BLaER1 treated with 17β-estradiol and CSF1 and Interleukin-3, amounts not matched to agents 10 nM and 100 nM (cell line): ENCODE data around the gene IFNLR1.

Source experiments
- H3K27ac ChIP-seq, 11 experiments: shearing (Covaris generic); formaldehyde crosslinking; 2 replicates each; pipeline ENCODE4 v1.8.1; 2022
- H3K27me3 ChIP-seq, 11 experiments: shearing (Covaris generic); formaldehyde crosslinking; 2 replicates each; pipeline ENCODE4 v1.8.1; 2022
- H3K36me3 ChIP-seq, 11 experiments: shearing (Covaris generic); formaldehyde crosslinking; 2 replicates each; pipeline ENCODE4 v1.8.1; 2022
- H3K4me1 ChIP-seq, 10 experiments: shearing (Covaris generic); formaldehyde crosslinking; 2 replicates each; pipeline ENCODE4 v1.8.1; 2022
- H3K4me2 ChIP-seq, 11 experiments: shearing (Covaris generic); formaldehyde crosslinking; 2 replicates each; pipeline ENCODE4 v1.8.1; 2022
- H3K4me3 ChIP-seq, 10 experiments: shearing (Covaris generic); formaldehyde crosslinking; 2 replicates each; pipeline ENCODE4 v1.8.1; 2022
- H3K9ac ChIP-seq, 11 experiments: shearing (Covaris generic); formaldehyde crosslinking; 2 replicates each; pipeline ENCODE4 v1.8.1; 2022
- H3K9me3 ChIP-seq, 11 experiments: shearing (Covaris generic); formaldehyde crosslinking; replicated peaks in 1 of 11; 2 replicates each; pipeline ENCODE4 v1.8.1; 2022
- H4K20me1 ChIP-seq, 11 experiments: shearing (Covaris generic); formaldehyde crosslinking; 2 replicates each; pipeline ENCODE4 v1.8.1; 2022
- Cebpa-rat ChIP-seq, 11 experiments: shearing (Covaris generic); IDR thresholded peaks; 2 replicates each; pipeline ENCODE4 v1.8.1; 2022

Gene IFNLR1

DNA sequence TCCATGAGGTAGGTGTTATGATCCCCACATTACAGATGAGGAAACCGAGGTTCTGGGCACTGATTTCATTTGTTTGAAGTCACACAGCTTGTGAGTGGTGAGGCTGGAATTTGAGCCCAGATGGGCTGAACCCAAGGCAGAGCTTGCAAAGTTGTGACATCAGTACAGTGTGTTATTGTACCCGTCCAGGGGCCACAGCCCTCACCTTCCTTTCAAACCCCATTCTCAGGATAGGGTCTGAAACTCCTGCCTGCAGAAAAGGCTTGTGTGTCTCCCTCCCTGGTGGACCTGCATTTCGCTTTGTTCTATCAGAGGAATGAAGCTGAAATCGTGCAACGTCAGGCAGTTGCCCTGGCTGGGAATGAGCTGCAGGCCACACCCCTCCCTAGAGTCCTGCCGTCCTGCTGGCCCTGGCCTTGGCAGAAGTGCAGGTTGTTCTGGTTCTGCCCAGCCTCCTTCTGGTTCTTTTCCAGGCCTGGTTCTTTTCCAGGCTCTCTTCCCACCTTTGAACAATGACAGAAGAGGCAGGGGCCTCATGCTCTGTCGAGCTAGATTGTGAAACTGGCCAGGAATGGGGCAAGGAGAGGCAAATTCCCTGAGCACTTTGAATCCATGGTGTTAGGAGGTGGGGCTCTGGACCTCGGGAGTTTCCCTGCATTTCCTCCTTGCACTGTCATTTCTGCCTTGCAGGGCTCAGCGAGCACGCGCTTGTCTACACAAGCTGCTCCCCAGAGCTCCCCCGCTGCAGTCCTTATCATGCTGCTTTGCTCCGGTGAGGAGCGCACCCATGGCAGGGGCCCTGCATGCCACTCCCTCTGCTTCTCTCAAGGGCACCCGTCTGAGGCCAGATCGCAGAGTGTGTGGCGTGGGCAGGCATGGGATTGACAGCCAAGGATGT, 67.0 kb downstream of the IFNLR1 start:
- Histone ChIP-seq H3K4me1 (peaks cover 11 to 16% (median 12%) of the 10 kb centered on the region in 10 experiments; a peak in 18 of 20 replicates), H3K27ac (no peak overlapping the region), H4K20me1 (no peaks in the 10 kb centered on the region), H3K4me3 (no peak overlapping the region), H3K36me3 (no peaks in the 10 kb centered on the region), H3K27me3 (no peaks in the 10 kb centered on the region), H3K4me2 (peak overlapping the region; percentile 5 to 44 (median 23); a peak in 15 of 22 replicates), H3K9ac (no peak overlapping the region), H3K9me3 (no peaks in the 10 kb centered on the region)
- no peak for TF ChIP-seq Cebpa-rat (IDR thresholded peaks at IDR 0.05)

DNA sequence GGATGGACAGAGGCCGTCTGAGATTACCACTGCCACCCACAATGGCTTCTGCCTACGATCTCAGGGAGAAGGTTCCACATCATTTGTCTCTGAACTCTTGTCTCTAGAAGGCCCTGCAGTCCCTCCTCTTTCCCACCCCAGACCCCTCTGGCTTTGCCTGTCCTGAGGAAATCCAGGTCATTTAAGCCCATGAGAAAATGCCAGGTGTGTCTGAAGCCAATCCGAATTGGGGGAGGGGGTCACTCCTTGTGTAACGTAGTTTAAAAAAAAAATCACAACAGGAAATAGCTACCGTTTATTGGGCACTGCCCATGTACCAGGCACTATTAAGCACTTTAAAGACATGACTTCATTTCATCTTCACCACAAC, 67.6 kb downstream of the IFNLR1 start:
- TF ChIP-seq Cebpa-rat (IDR thresholded peaks at IDR 0.05) = no peak
- H3K36me3 ChIP-seq = no peaks in the 10 kb centered on the region
- peak overlapping the region in 4 of 11 experiments; percentile 2 to 35 (median 13); a peak in 4 of 22 replicates for H3K4me2 ChIP-seq
- no peaks in the 10 kb centered on the region for H4K20me1 ChIP-seq
- no peak overlapping the region for H3K4me3 ChIP-seq
- H3K4me1 ChIP-seq = peaks cover 7 to 16% (median 11%) of the 10 kb centered on the region in 10 experiments; a peak in 17 of 20 replicates
- H3K9me3 ChIP-seq = no peaks in the 10 kb centered on the region
- no peak overlapping the region for H3K9ac ChIP-seq
- H3K27me3 ChIP-seq = no peaks in the 10 kb centered on the region
- H3K27ac ChIP-seq = no peak overlapping the region

DNA sequence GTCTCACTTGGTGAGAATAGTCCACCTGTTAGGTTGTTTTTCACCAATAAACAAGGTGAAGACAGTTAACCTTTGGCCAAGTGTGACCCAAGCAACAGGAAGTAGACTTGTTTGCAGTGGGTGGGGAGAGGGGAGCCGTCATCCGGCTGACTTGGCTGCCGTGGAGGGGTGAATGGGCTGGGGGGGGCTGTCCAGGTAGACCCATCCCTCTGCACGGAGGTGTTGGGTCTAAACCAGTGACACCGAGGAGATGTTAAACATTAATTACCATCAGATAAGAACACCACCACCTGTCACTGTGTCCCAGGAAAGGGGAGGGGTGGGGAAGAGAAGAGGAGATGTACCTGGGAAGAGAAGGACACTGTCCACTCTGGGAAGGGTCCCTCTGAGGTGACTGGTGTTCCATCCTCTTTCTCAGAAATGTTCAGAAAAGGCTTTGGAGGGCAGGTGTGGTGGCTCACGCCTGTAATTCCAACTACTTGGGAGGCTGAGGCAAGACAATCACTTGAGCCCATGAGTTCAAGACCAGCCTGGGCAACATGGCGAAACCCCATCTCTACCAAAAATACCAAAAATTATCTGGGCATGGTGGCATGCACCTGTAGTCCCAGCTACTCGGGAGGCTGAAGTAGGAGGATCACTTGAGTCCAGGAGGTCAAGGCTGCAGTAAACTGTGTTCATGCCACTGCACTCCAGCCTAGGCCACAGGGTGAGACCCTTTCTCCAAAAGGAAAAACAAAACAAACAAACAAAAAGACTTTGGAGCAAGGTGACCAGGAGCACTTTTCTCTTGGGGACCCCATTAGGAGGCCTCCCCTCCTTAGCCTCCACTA, 68.5 kb downstream of the IFNLR1 start:
- Histone ChIP-seq H3K4me1 (peaks cover 7 to 16% (median 11%) of the 10 kb centered on the region in 10 experiments; a peak in 17 of 20 replicates), H3K27ac (no peak overlapping the region), H3K9ac (no peak overlapping the region), H3K9me3 (no peaks in the 10 kb centered on the region), H3K27me3 (no peaks in the 10 kb centered on the region), H3K4me3 (no peak overlapping the region), H3K4me2 (no peak overlapping the region), H4K20me1 (no peaks in the 10 kb centered on the region), H3K36me3 (no peaks in the 10 kb centered on the region)
- no peak for TF ChIP-seq Cebpa-rat (IDR thresholded peaks at IDR 0.05)

DNA sequence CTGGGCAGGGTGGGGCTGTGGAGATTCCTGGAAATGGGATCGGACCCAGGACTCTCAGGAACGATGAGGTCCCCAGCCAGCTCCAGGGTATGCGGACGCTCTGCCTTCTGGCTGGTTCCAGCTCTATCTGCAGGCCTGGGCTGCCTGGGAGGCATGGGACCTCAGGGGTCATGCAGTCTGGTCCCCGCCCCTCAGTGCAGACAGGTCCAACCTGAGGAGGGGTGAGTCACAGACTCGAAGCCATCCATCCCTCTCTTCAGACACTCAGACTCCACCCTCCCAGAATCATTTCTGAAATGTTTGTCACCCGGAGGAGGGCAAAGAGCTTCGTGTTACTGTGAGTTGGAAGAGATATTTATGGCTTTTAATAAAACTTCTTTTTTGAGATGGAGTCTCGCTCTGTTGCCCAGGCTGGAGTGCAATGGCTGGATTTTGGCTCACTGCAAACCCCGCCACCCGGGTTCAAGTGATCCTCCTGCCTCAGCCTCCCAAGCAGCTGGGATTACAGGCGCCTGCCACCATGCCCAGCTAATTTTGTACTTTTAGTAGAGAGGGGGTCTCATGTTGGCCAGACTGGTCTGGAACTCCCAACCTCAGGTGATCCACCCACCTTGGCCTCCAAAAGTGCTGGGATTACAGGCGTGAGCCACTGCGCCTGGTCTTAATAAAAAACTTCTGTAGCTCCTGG, 69.2 kb downstream of the IFNLR1 start:
- Histone ChIP-seq H3K27ac (no peak overlapping the region), H3K4me3 (no peak overlapping the region), H3K27me3 (no peaks in the 10 kb centered on the region), H4K20me1 (no peaks in the 10 kb centered on the region), H3K4me1 (peaks cover 8 to 17% (median 13%) of the 10 kb centered on the region in 10 experiments), H3K4me2 (no peak overlapping the region), H3K9me3 (no peaks in the 10 kb centered on the region), H3K36me3 (no peaks in the 10 kb centered on the region), H3K9ac (no peak overlapping the region)
- TF ChIP-seq Cebpa-rat (IDR thresholded peaks at IDR 0.05) = no peak

- H3K4me2 ChIP-seq = no peak overlapping the region
Measured at GRCh38 chr1:24117132-24117531, 70.0 kb downstream of the IFNLR1 start.

DNA sequence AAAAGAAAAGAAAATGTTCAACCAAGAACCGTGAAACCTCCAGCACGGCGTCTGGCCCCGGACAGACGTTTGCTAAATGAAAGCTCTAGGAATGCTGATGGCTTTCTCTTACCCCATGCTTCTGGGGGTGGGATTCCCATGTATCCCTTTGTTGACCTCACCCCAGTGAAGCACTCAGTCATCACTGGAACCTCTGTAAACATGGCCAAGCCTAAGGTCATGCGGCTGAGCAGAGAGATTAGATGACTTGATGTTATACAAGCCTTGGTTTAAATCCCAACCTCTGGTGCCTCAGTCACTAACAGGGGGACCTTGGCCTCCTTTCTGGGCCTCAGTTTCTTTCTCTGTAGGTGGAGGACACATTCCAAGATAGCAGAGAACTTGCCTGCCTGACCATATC, 72.3 kb downstream of the IFNLR1 start:
- no peak for TF ChIP-seq Cebpa-rat (IDR thresholded peaks at IDR 0.05)
- Histone ChIP-seq H3K27me3 (peaks cover 0 to 5% (median 0%) of the 10 kb centered on the region in 11 experiments; a peak in 1 of 22 replicates), H3K9me3 (no peaks in the 10 kb centered on the region), H4K20me1 (no peaks in the 10 kb centered on the region), H3K4me1 (peaks cover 5 to 20% (median 16%) of the 10 kb centered on the region in 10 experiments; a peak in 18 of 20 replicates), H3K4me2 (no peak overlapping the region), H3K4me3 (no peak overlapping the region), H3K36me3 (no peaks in the 10 kb centered on the region), H3K27ac (no peak overlapping the region), H3K9ac (no peak overlapping the region)

More at GRCh38 chr1:24117132-24117531, 70.0 kb downstream of the IFNLR1 start:
- H3K4me3 ChIP-seq = no peak overlapping the region
- no peaks in the 10 kb centered on the region for H3K9me3 ChIP-seq
- no peak overlapping the region for H3K9ac ChIP-seq
- H4K20me1 ChIP-seq = no peaks in the 10 kb centered on the region
- H3K36me3 ChIP-seq = no peaks in the 10 kb centered on the region
- TF ChIP-seq Cebpa-rat (IDR thresholded peaks at IDR 0.05) = no peak
- H3K4me1 ChIP-seq = peaks cover 12 to 25% (median 20%) of the 10 kb centered on the region in 10 experiments
- peaks cover 0 to 2% (median 0%) of the 10 kb centered on the region in 11 experiments; a peak in 1 of 22 replicates for H3K27me3 ChIP-seq
- no peak overlapping the region for H3K27ac ChIP-seq

GRCh38 chr1:24113641-24114033, 73.5 kb downstream of the IFNLR1 start:
- Histone ChIP-seq H3K36me3 (no peaks in the 10 kb centered on the region), H3K4me3 (no peak overlapping the region), H3K27me3 (peaks cover 0 to 5% (median 0%) of the 10 kb centered on the region in 11 experiments; a peak in 1 of 22 replicates), H3K9ac (no peak overlapping the region), H3K27ac (no peak overlapping the region), H3K4me1 (peaks cover 9 to 21% (median 17%) of the 10 kb centered on the region in 10 experiments; a peak in 19 of 20 replicates), H4K20me1 (no peaks in the 10 kb centered on the region), H3K4me2 (no peak overlapping the region), H3K9me3 (no peaks in the 10 kb centered on the region)
- TF ChIP-seq Cebpa-rat (IDR thresholded peaks at IDR 0.05) = no peak

GRCh38 chr1:24111996-24112779, 74.9 kb downstream of the IFNLR1 start, which contains the start of gene MYOM3:
Gene MYOM3, minus strand, starts transcription at chr1:24112135. Its CDS starts 3,499 bp downstream, at chr1:24108636.
- H4K20me1 ChIP-seq = no peaks in the 10 kb centered on the region
- H3K27ac ChIP-seq = 0 out of 22 replicates have a peak within 1 kb of the TSS, but pooled peaks of 1 of the 11 experiments have one; percentile 4
- peak within 1 kb of the TSS in 9 of 11 experiments; percentile 3 to 61 (median 23); a peak in 11 of 22 replicates for H3K9ac ChIP-seq
- peaks cover 11 to 29% (median 21%) of the 10 kb centered on the region in 10 experiments; a peak in 19 of 20 replicates for H3K4me1 ChIP-seq
- H3K9me3 ChIP-seq = no peaks in the 10 kb centered on the region
- peak within 1 kb of the TSS in 2 of 10 experiments; percentile 12 to 15; a peak in 2 of 20 replicates for H3K4me3 ChIP-seq
- no peaks in the 10 kb centered on the region for H3K36me3 ChIP-seq
- H3K4me2 ChIP-seq = peak within 1 kb of the TSS; percentile 42 to 79 (median 67)
- peaks cover 0 to 5% (median 0%) of the 10 kb centered on the region in 11 experiments; a peak in 1 of 22 replicates for H3K27me3 ChIP-seq
- TF ChIP-seq Cebpa-rat (IDR thresholded peaks at IDR 0.05) = no peak
